22Rv1 (cell line): ENCODE results near the gene PPP1R14C.

Experiments used
- CTCF ChIP-seq: fragments of 450-650 bp; IDR thresholded peaks from 2 replicates; pipeline ENCODE4 v1.5.1; 2017; ENCODE audit warnings: mild to moderate bottlenecking
- ZFX ChIP-seq: fragments of 450-650 bp; IDR thresholded peaks from 2 replicates; pipeline ENCODE4 v1.6.1; 2017; ENCODE audit warnings: antibody characterized with exemption, borderline replicate concordance

GRCh38 chr6:150176152-150176551 lies 33.3 kb downstream of the PPP1R14C start:
- TF ChIP-seq CTCF: no peak
- no peak for TF ChIP-seq ZFX
